ENCODE results near the gene PIGBOS1. TPM values are rescaled to one million over a fixed set of nuclear protein-coding genes. Genes with fewer than 3 reads are reported as not detected.
A peak's percentile ranks its signal among the peaks of the same experiment; 100 is the strongest.
"Not testable (repeated sequence)": the region's sequence is repeated elsewhere in the genome, so short reads cannot be mapped to it uniquely, and the experiment has no call there.

The PIGBOS1 gene
- total and polyA plus RNA-seq, 2 donors from 2014 or later, result 15.9 to 21.0 TPM

DNA sequence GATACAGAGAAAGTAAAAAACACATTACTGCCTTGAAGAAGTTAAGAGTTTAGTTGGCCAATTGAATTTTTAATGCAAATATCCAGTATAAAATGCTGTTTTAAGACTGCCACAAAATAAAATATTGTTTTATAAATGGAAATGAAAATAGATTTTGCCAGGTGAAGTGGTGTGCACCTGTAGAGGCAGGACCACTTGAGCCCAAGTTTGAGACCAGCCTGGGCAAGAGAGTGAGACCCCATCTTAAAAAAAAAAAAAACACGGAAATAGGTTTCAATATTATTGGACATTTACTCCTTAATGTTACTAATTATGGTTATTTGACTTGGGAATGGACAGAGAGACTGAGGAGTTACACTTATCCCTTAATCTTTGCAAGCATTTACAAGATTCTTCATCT, 2.0 kb upstream of the PIGBOS1 start:
- no peak for FAIRE-seq
- Histone ChIP-seq H3K4me3 (ENCODE audit: low read length in 3 of 3) (no peak overlapping the region), H3K9ac (ENCODE audit: low read length in 3 of 3) (no peak overlapping the region), H3K27me3 (ENCODE audit: control insufficient read depth, insufficient read depth, low read length) (no peaks in the 10 kb centered on the region), H3K36me3 (ENCODE audit: control insufficient read depth in 2 of 3, insufficient read depth in 3 of 3, low read length in 3 of 3) (no peaks in the 10 kb centered on the region), H3K4me1 (ENCODE audit: control insufficient read depth in 2 of 3, insufficient read depth in 2 of 3, low read depth in 1 of 3, low read length in 3 of 3) (peaks cover 0 to 7% (median 3%) of the 10 kb centered on the region in 3 donors), H3K27ac (ENCODE audit: low read depth in 2 of 2, low read length in 2 of 2) (no peak overlapping the region), H3K9me3 (ENCODE audit: control insufficient read depth in 2 of 3, insufficient read depth in 1 of 3, low read length in 3 of 3) (no peaks in the 10 kb centered on the region)
- intact Hi-C loops (cut with DNase I), result no loop called here
- TF ChIP-seq, protein P1, sequence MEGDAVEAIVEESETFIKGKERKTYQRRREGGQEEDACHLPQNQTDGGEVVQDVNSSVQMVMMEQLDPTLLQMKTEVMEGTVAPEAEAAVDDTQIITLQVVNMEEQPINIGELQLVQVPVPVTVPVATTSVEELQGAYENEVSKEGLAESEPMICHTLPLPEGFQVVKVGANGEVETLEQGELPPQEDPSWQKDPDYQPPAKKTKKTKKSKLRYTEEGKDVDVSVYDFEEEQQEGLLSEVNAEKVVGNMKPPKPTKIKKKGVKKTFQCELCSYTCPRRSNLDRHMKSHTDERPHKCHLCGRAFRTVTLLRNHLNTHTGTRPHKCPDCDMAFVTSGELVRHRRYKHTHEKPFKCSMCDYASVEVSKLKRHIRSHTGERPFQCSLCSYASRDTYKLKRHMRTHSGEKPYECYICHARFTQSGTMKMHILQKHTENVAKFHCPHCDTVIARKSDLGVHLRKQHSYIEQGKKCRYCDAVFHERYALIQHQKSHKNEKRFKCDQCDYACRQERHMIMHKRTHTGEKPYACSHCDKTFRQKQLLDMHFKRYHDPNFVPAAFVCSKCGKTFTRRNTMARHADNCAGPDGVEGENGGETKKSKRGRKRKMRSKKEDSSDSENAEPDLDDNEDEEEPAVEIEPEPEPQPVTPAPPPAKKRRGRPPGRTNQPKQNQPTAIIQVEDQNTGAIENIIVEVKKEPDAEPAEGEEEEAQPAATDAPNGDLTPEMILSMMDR (IDR thresholded peaks at IDR 0.05; ENCODE audit: borderline replicate concordance, extremely low read depth, insufficient read depth), result no peak
- DNase-seq, result no peak

DNA sequence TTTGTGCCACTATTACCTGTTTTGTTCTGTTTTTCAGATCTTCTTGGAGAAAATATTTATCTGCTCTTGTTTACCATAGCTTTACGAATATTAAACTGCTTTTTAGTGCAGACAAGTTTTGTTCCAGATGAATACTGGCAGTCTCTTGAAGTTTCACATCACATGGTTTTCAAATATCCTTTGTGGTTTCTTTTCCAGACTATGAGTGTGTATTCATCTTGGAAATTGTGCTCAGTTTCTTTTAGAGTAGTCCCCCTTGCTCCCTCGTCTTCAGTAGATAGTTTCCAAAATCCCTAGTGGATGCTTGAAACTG, 1.3 kb upstream of the PIGBOS1 start:
- no peaks in the 10 kb centered on the region for H3K9me3 ChIP-seq (ENCODE audit: control insufficient read depth in 2 of 3, insufficient read depth in 1 of 3, low read length in 3 of 3)
- H3K4me3 ChIP-seq (ENCODE audit: low read length in 3 of 3), result peak overlapping the region in 2 of 3 donors; percentile 36 to 100
- FAIRE-seq (no peak), DNase-seq (no peak)
- H3K27ac ChIP-seq (ENCODE audit: low read depth in 2 of 2, low read length in 2 of 2), result no peak overlapping the region
- intact Hi-C loops (cut with DNase I), result no loop called here
- no peaks in the 10 kb centered on the region for H3K27me3 ChIP-seq (ENCODE audit: control insufficient read depth, insufficient read depth, low read length)
- H3K9ac ChIP-seq (ENCODE audit: low read length in 3 of 3), result peak overlapping the region in 1 of 3 donors; percentile 10
- peaks cover 0 to 7% (median 3%) of the 10 kb centered on the region in 3 donors for H3K4me1 ChIP-seq (ENCODE audit: control insufficient read depth in 2 of 3, insufficient read depth in 2 of 3, low read depth in 1 of 3, low read length in 3 of 3)
- H3K36me3 ChIP-seq (ENCODE audit: control insufficient read depth in 2 of 3, insufficient read depth in 3 of 3, low read length in 3 of 3), result no peaks in the 10 kb centered on the region
- TF ChIP-seq, protein P1 (IDR thresholded peaks at IDR 0.05; ENCODE audit: borderline replicate concordance, extremely low read depth, insufficient read depth), result no peak

DNA sequence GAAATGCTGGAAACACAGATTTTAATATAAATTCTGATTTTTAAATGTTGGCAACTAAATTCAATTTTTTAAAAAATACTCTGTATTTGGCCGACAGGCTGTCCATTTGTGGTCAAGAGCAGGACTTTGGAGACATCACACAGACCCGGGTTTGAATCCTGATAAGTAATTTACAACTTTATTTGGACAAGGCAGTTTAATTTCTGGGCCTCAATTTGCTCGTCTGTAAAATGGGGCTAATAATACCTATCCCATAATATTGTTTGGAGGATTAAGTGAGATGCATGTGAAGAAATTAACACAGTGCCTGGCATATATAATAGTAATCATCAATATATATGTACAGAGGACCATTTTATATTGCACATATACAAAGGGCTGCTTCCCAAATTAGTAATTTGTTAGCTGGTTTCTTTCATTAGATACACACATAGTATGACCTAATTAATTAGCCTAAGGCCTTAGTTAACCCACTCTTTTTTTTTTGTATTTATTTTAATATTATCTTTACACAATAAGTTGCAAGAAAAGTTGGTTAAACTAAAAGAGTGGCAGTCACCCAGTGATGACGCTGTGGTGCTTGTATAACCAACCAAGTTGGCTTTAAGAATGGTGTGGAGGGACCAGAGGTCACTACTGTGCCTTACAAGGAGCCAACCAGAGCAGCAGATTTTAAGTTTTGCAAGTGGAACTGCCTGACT, 764 bp upstream of the PIGBOS1 start:
- Histone ChIP-seq H3K4me1 (ENCODE audit: control insufficient read depth in 2 of 3, insufficient read depth in 2 of 3, low read depth in 1 of 3, low read length in 3 of 3) (peaks cover 0 to 7% (median 3%) of the 10 kb centered on the region in 3 donors), H3K9me3 (ENCODE audit: control insufficient read depth in 2 of 3, insufficient read depth in 1 of 3, low read length in 3 of 3) (no peaks in the 10 kb centered on the region), H3K27ac (ENCODE audit: low read depth in 2 of 2, low read length in 2 of 2) (peak overlapping the region in 1 of 2 donors; percentile 94), H3K4me3 (ENCODE audit: low read length in 3 of 3) (peak overlapping the region; percentile 96 to 100 (median 100)), H3K27me3 (ENCODE audit: control insufficient read depth, insufficient read depth, low read length) (no peaks in the 10 kb centered on the region), H3K36me3 (ENCODE audit: control insufficient read depth in 2 of 3, insufficient read depth in 3 of 3, low read length in 3 of 3) (no peaks in the 10 kb centered on the region), H3K9ac (ENCODE audit: low read length in 3 of 3) (peak overlapping the region; percentile 93 to 99 (median 99))
- DNase-seq (peak in 1 of 5 donors; percentile 17), FAIRE-seq (no peak)
- TF ChIP-seq, protein P1 (IDR thresholded peaks at IDR 0.05; ENCODE audit: borderline replicate concordance, extremely low read depth, insufficient read depth), result no peak
- intact Hi-C loops (cut with DNase I), result no loop called here

DNA sequence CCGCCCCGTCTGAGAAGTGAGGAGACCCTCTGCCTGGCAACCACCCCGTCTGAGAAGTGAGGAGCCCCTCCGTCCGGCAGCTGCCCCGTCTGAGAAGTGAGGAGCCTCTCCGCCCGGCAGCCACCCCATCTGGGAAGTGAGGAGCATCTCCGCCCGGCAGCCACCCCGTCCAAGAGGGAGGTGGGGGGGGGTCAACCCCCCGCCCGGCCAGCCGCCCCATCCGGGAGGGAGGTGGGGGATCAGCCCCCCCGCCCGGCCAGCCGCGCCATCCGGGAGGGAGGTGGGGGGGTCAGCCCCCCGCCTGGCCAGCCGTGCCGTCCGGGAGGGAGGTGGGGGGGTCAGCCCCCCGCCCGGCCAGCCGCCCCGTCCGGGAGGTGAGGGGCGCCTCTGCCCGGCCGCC, 16.1 kb downstream of the PIGBOS1 start:
- DNase-seq; H3K4me3 ChIP-seq (ENCODE audit: low read length in 3 of 3); intact Hi-C loops (cut with DNase I); H3K4me1 ChIP-seq (ENCODE audit: control insufficient read depth in 2 of 3, insufficient read depth in 2 of 3, low read depth in 1 of 3, low read length in 3 of 3); H3K36me3 ChIP-seq (ENCODE audit: control insufficient read depth in 2 of 3, insufficient read depth in 3 of 3, low read length in 3 of 3); H3K27ac ChIP-seq (ENCODE audit: low read depth in 2 of 2, low read length in 2 of 2); H3K9me3 ChIP-seq (ENCODE audit: control insufficient read depth in 2 of 3, insufficient read depth in 1 of 3, low read length in 3 of 3); H3K9ac ChIP-seq (ENCODE audit: low read length in 3 of 3); FAIRE-seq; H3K27me3 ChIP-seq (ENCODE audit: control insufficient read depth, insufficient read depth, low read length): not testable (repeated sequence)

All from kidney (tissue), 14 donors.